Muscle layer of duodenum (tissue), 2 donors: ENCODE data around the gene EMSY.

ENCODE experiments used
- H3K27ac ChIP-seq: one replicate; pipeline ENCODE4 v1.7.0; 2013; ENCODE audit warnings: mild to moderate bottlenecking, low read length
- H3K27me3 ChIP-seq: one replicate; pipeline ENCODE4 v1.7.0; 2013; ENCODE audit warnings: low read depth, mild to moderate bottlenecking, control low read depth, low read length
- H3K36me3 ChIP-seq, 2 donors: one replicate each; pipeline ENCODE4 v1.7.0; 2013; ENCODE audit warnings: low read length in 2 of 2, control low read depth in 1 of 2, mild to moderate bottlenecking in 1 of 2; ENCODE audit not compliant: insufficient read depth in 2 of 2, control insufficient read depth in 1 of 2
- H3K4me1 ChIP-seq, 2 donors: one replicate each; pipeline ENCODE4 v1.7.0; 2013; ENCODE audit warnings: low read length in 2 of 2, mild to moderate bottlenecking in 2 of 2, control low read depth in 1 of 2, moderate library complexity in 1 of 2; ENCODE audit not compliant: insufficient read depth in 2 of 2, control insufficient read depth in 1 of 2
- H3K4me3 ChIP-seq, 2 donors: one replicate each; pipeline ENCODE4 v1.7.0; 2013; ENCODE audit warnings: low read length in 2 of 2, low read depth in 1 of 2, mild to moderate bottlenecking in 1 of 2
- H3K9me3 ChIP-seq, 2 donors: one replicate each; pipeline ENCODE4 v1.7.0; 2013; ENCODE audit warnings: low read length in 2 of 2, control low read depth in 1 of 2, mild to moderate bottlenecking in 1 of 2; ENCODE audit not compliant: control insufficient read depth in 1 of 2
- donor health status: healthy.

EMSY gene

DNA sequence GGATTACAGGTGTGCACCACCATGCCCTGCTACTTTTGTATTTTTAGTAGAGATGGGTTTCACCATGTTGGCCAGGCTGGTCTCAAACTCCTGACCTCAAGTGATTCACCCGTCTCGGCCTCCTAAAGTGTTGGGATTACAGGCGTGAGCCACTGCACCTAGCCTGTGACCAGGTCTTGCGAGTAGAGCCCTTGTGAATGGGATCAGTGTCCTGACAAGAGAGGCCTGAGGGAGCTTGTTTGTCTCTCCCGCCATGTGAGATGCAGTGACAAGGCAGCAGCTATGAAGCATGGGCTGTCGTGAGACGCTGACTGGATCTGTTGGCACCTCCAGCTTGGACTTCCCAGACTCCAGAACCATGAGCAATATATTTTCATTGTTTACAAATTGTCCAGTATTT, 156.5 kb downstream of the EMSY start:
- no peaks in the 10 kb centered on the region for H3K9me3 ChIP-seq
- peaks cover 14 to 22% of the 10 kb centered on the region in 2 donors for H3K4me1 ChIP-seq
- no peak overlapping the region for H3K4me3 ChIP-seq
- no peaks in the 10 kb centered on the region for H3K27me3 ChIP-seq
- no peak overlapping the region for H3K27ac ChIP-seq
- no peaks in the 10 kb centered on the region for H3K36me3 ChIP-seq

DNA sequence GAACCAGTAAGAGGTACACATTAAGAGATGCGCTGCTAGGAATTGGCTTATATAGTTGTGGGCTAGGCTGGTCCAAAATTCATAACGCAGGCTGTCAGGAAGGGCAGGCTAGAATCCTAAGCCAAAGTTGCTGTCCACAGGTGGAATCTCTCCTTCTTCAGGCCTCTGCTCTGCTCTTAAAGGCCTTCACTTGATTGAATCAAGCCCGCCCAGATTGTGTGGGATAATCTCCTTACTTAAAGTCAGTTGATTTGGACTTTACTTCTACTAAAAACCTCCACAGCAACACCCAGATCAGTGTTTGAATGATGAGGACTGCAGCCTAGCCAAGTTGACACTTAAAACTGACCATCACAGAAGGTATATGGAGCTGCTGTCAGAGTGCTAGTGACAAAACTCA, 156.9 kb downstream of the EMSY start:
- H3K4me1 ChIP-seq = peaks cover 14 to 22% of the 10 kb centered on the region in 2 donors
- H3K4me3 ChIP-seq = no peak overlapping the region
- H3K9me3 ChIP-seq = no peaks in the 10 kb centered on the region
- no peaks in the 10 kb centered on the region for H3K36me3 ChIP-seq
- no peaks in the 10 kb centered on the region for H3K27me3 ChIP-seq
- no peak overlapping the region for H3K27ac ChIP-seq

DNA sequence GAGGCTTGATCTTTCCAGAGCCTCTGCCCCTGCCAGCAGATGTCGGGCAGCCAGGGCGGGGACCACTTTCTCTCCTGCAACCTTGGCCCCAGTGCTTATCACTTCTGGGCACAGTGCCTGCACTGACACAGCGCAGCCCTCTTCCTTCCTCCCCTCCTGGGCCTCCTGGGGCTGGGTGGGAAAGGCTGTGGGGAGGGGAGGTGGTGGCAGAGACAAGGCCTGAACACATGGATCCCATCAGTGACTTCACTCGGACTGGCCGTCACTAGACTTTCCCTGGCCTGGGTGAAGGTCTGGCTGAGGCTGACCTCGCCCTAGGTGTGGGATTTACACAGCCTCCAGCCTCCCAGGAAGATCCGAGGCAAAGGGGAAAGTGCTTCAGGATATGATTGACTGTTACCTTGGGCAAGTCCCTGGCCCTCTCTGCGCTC, 157.6 kb downstream of the EMSY start:
- H3K27ac ChIP-seq = no peak overlapping the region
- no peaks in the 10 kb centered on the region for H3K36me3 ChIP-seq
- H3K4me1 ChIP-seq = peaks cover 14 to 22% of the 10 kb centered on the region in 2 donors
- no peaks in the 10 kb centered on the region for H3K9me3 ChIP-seq
- no peak overlapping the region for H3K4me3 ChIP-seq
- no peaks in the 10 kb centered on the region for H3K27me3 ChIP-seq
